Panc1 (cell line): ENCODE data around the gene RBFA. TPM values are rescaled to one million over a fixed set of nuclear protein-coding genes. Genes with fewer than 3 reads are reported as not detected.

Experiments
- ATAC-seq: fragments of 200-7000 bp; cut with Tn5 transposase; 2 replicates; pipeline ENCODE4 v1.9.1; 2020; ENCODE audit warnings: mild to moderate bottlenecking, moderate library complexity
- BruUV-seq: library from RNA; stranded (reverse); fragments of 400-500 nt; replicated peaks from 2 replicates; lab custom pipeline; 2021; lab: Mats Ljungman, UMichigan
- CTCF ChIA-PET: fragments of 300-600 bp; sonication (Branson Sonifier 250); formaldehyde crosslinking; loops from one replicate; lab custom pipeline; 2022; ENCODE audit warnings: antibody characterized with exemption; lab: Charles Lee
- POLR2A ChIA-PET: fragments of 300-600 bp; sonication (Branson Sonifier 250); formaldehyde crosslinking; loops from one replicate; lab custom pipeline; 2022; ENCODE audit warnings: antibody characterized with exemption; lab: Charles Lee
- DNase-seq: peaks from one replicate; pipeline ENCODE4 v3.0.0-alpha.2; 2010; ENCODE audit warnings: low read depth, low spot score
- H3K27ac ChIP-seq: 2 replicates; pipeline ENCODE4 v1.5.1; 2011; ENCODE audit warnings: mild to moderate bottlenecking, low read length, inconsistent platforms
- H3K27me3 ChIP-seq: fragments of 200-500 bp; sonication (Bioruptor generic); 2 replicates; pipeline ENCODE4 v1.6.0; 2014; ENCODE audit warnings: low read length, inconsistent platforms; ENCODE audit not compliant: control insufficient read depth, insufficient read depth
- H3K36me3 ChIP-seq: fragments of 200-500 bp; sonication (Bioruptor generic); 2 replicates; pipeline ENCODE4 v1.5.1; 2014; ENCODE audit warnings: inconsistent platforms, mild to moderate bottlenecking, low read length, moderate library complexity; ENCODE audit not compliant: control insufficient read depth, insufficient read depth
- H3K4me1 ChIP-seq: 2 replicates; pipeline ENCODE4 v1.5.1; 2011; ENCODE audit warnings: inconsistent platforms, mild to moderate bottlenecking, low read length, moderate library complexity; ENCODE audit not compliant: control insufficient read depth, insufficient read depth
- H3K4me3 ChIP-seq, 2 experiments: 2 replicates each; pipeline ENCODE4 v1.5.1; 2011 to 2012; ENCODE audit warnings: low read depth in 2 of 2, low read length in 2 of 2, mild to moderate bottlenecking in 2 of 2, inconsistent platforms in 1 of 2, moderate library complexity in 1 of 2
- H3K9me3 ChIP-seq: fragments of 200-500 bp; sonication (Bioruptor generic); 2 replicates; pipeline ENCODE4 v1.5.1; 2014; ENCODE audit warnings: low read depth, mild to moderate bottlenecking, inconsistent platforms, low read length, moderate library complexity; ENCODE audit not compliant: control insufficient read depth, insufficient read depth
- POLR2AphosphoS5 ChIP-seq: IDR thresholded peaks from 2 replicates; pipeline ENCODE4 v1.6.1; 2012; ENCODE audit warnings: mild to moderate bottlenecking, low read depth, low read length, moderate library complexity
- REST ChIP-seq, 2 experiments: IDR thresholded peaks; 2 replicates each; pipeline ENCODE4 v1.6.1; 2011 to 2012; ENCODE audit warnings: low read depth in 2 of 2, control low read depth in 1 of 2, low read length in 1 of 2, mild to moderate bottlenecking in 1 of 2, moderate library complexity in 1 of 2; ENCODE audit not compliant: insufficient read depth in 1 of 2
- SIN3A ChIP-seq: IDR thresholded peaks from 2 replicates; pipeline ENCODE4 v1.6.1; 2012; ENCODE audit warnings: low read depth, mild to moderate bottlenecking, low read length, moderate library complexity, borderline replicate concordance; ENCODE audit not compliant: insufficient read depth
- TCF7L2 ChIP-seq: IDR thresholded peaks from 2 replicates; pipeline ENCODE4 v1.6.1; 2011; ENCODE audit warnings: mild to moderate bottlenecking, low read depth, low read length, inconsistent platforms
- in situ Hi-C: cut with HindIII; loops from 2 replicates; pipeline ENCODE4 v1.10.0; 2016; ENCODE audit warnings: low sequenced_read_pairs, low pct_unique_long_range_greater_than_20kb
- intact Hi-C: fragments of 100-400 bp; cut with micrococcal nuclease; formaldehyde crosslinking; loops from one replicate; pipeline ENCODE4 v1.10.0; 2022; ENCODE audit not compliant: unreplicated experiment
- total RNA-seq: library from RNA; stranded (reverse); gene quantifications from one replicate; pipeline ENCODE4 v1.2.1, GENCODE V29; 2021; ENCODE audit not compliant: unreplicated experiment
- TF ChIP-seq, protein P1 (sequence below): fragments of 450-650 bp; IDR thresholded peaks from 2 replicates; pipeline ENCODE4 v1.5.1; 2017; ENCODE audit warnings: mild to moderate bottlenecking

RBFA gene
- total RNA-seq, 1 experiment from 2014 or later = 83.1 TPM

- H3K9me3 ChIP-seq = no peaks in the 10 kb centered on the region
- H3K27ac ChIP-seq = no peak overlapping the region
- CTCF ChIA-PET = no interaction called here
- H3K4me3 ChIP-seq = no peak overlapping the region
- intact Hi-C loops (no loop called here), in situ Hi-C loops (no loop called here)
- DNase-seq = no peak
- POLR2A ChIA-PET = no interaction called here
- TF ChIP-seq POLR2AphosphoS5 = no peak
- no peak for TF ChIP-seq SIN3A
- no peak for TF ChIP-seq REST (IDR thresholded peaks at IDR 0.05; ENCODE audit: insufficient read depth in 1 of 2, low read depth in 2 of 2, low read length in 1 of 2)
- TF ChIP-seq, protein P1, sequence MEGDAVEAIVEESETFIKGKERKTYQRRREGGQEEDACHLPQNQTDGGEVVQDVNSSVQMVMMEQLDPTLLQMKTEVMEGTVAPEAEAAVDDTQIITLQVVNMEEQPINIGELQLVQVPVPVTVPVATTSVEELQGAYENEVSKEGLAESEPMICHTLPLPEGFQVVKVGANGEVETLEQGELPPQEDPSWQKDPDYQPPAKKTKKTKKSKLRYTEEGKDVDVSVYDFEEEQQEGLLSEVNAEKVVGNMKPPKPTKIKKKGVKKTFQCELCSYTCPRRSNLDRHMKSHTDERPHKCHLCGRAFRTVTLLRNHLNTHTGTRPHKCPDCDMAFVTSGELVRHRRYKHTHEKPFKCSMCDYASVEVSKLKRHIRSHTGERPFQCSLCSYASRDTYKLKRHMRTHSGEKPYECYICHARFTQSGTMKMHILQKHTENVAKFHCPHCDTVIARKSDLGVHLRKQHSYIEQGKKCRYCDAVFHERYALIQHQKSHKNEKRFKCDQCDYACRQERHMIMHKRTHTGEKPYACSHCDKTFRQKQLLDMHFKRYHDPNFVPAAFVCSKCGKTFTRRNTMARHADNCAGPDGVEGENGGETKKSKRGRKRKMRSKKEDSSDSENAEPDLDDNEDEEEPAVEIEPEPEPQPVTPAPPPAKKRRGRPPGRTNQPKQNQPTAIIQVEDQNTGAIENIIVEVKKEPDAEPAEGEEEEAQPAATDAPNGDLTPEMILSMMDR = no peak
- TF ChIP-seq TCF7L2 = no peak
- H3K36me3 ChIP-seq = no peaks in the 10 kb centered on the region
- no peak for ATAC-seq
- no TSS peak for BruUV-seq
- no peaks in the 10 kb centered on the region for H3K4me1 ChIP-seq
- H3K27me3 ChIP-seq = no peaks in the 10 kb centered on the region
These were observed 42.1 kb downstream of the RBFA start for GRCh38 chr18:80076379-80076778.

- no peaks in the 10 kb centered on the region for H3K27me3 ChIP-seq
- TF ChIP-seq, protein P1 = no peak
- TF ChIP-seq SIN3A (no peak), TCF7L2 (no peak), REST (IDR thresholded peaks at IDR 0.05; ENCODE audit: insufficient read depth in 1 of 2, low read depth in 2 of 2, low read length in 1 of 2) (no peak), POLR2AphosphoS5 (no peak)
- no TSS peak for BruUV-seq
- H3K27ac ChIP-seq = no peak overlapping the region
- intact Hi-C loops (no loop called here), in situ Hi-C loops (no loop called here)
- no peak overlapping the region for H3K4me3 ChIP-seq
- no peaks in the 10 kb centered on the region for H3K36me3 ChIP-seq
- no peak for ATAC-seq
- POLR2A ChIA-PET = interaction anchor here (0.5 kb wide), 1 partner anchor 44 kb away, joined by 8 read pairs; no protein-coding TSS in a partner anchor
- CTCF ChIA-PET = no interaction called here
- no peaks in the 10 kb centered on the region for H3K4me1 ChIP-seq
- no peaks in the 10 kb centered on the region for H3K9me3 ChIP-seq
- DNase-seq = no peak
These were observed 43.6 kb downstream of the RBFA start for GRCh38 chr18:80077873-80078272.
